Fibroblast of mammary gland (primary cell): Measurements from ENCODE around the gene HPSE2.
"Not testable (repeated sequence)": the region's sequence is repeated elsewhere in the genome, so short reads cannot be mapped to it uniquely, and the experiment has no call there.

Source experiments
- DNase-seq: peaks from one replicate; pipeline ENCODE4 v3.0.0-alpha.2; 2010; ENCODE audit warnings: low read depth
- H3K4me3 ChIP-seq: 2 replicates; pipeline ENCODE4 v1.5.1; 2011; ENCODE audit warnings: low read depth, mild to moderate bottlenecking, low read length, moderate library complexity; ENCODE audit not compliant: control insufficient read depth
- CTCF ChIP-seq: conservative IDR thresholded peaks from 2 replicates; pipeline ENCODE4 v1.5.1; 2011; ENCODE audit warnings: low read depth, low read length, inconsistent platforms; ENCODE audit not compliant: control insufficient read depth, insufficient read depth

Gene HPSE2

DNA sequence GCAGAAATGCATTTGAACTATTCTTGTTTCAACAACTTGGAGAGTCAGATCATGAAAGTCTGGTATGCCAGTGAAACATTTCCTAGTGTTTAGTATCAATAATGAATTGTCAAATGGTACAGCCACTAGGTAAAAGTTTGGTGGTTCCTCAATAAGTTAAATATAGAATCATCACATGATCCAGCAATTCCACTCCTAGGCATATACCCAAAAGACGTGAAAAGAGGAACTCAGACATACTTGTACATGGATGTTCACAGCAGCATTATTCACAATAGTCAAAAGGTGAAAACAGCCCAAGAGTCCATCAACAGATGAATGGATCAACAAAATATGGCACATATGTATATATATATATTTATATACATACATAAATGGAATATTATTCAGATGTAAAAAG, 721.9 kb downstream of the HPSE2 start:
- DNase-seq, result no peak
- TF ChIP-seq CTCF, result no peak
- H3K4me3 ChIP-seq, result no peak overlapping the region

- TF ChIP-seq CTCF, result no peak
- no peak overlapping the region for H3K4me3 ChIP-seq
- DNase-seq, result no peak
Observed at GRCh38 chr10:98511876-98512275, 723.8 kb downstream of the HPSE2 start.

GRCh38 chr10:98510412-98510995, 725.1 kb downstream of the HPSE2 start:
- no peak for TF ChIP-seq CTCF
- H3K4me3 ChIP-seq, result no peak overlapping the region
- DNase-seq, result no peak

GRCh38 chr10:98509745-98510144, 725.9 kb downstream of the HPSE2 start:
- no peak for TF ChIP-seq CTCF
- H3K4me3 ChIP-seq, result no peak overlapping the region
- no peak for DNase-seq

DNA sequence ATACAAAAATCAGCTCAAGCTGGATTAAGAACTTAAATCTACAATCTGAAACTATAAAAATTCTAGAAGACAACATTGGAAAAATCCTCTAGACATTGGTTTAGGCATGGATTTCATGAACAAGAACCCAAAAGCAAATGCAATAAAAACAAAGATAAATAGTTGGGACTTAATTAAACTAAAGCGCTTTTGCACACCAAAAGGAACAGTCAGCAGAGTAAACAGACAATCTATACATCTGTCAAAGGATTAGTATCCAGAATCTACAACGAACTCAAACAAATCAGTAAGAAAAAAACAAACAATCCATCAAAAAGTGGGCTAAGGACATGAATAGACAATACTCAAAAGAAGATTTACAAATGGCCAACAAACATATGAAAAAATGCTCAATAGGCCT, 733.1 kb downstream of the HPSE2 start:
- H3K4me3 ChIP-seq, DNase-seq: not testable (repeated sequence)

DNA sequence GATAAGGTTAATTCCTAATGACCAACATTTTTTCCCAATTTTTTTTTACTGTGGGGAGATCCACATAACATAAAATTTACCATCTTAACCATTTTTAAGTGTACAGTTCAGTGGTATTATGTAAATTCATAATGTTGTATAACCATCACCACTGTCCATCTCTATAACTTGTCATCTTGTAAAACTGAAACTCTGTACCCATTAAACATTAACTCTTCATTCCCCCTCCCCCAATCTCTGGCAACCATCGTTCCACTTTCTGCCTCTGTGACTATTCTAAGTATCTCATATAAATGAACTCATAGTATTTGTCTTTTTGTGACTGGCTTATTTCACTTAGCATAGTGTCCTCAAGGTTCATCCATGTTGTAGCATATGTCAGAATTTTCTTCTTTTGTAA, 742.9 kb downstream of the HPSE2 start:
- no peak for DNase-seq
- no peak overlapping the region for H3K4me3 ChIP-seq
- no peak for TF ChIP-seq CTCF

DNA sequence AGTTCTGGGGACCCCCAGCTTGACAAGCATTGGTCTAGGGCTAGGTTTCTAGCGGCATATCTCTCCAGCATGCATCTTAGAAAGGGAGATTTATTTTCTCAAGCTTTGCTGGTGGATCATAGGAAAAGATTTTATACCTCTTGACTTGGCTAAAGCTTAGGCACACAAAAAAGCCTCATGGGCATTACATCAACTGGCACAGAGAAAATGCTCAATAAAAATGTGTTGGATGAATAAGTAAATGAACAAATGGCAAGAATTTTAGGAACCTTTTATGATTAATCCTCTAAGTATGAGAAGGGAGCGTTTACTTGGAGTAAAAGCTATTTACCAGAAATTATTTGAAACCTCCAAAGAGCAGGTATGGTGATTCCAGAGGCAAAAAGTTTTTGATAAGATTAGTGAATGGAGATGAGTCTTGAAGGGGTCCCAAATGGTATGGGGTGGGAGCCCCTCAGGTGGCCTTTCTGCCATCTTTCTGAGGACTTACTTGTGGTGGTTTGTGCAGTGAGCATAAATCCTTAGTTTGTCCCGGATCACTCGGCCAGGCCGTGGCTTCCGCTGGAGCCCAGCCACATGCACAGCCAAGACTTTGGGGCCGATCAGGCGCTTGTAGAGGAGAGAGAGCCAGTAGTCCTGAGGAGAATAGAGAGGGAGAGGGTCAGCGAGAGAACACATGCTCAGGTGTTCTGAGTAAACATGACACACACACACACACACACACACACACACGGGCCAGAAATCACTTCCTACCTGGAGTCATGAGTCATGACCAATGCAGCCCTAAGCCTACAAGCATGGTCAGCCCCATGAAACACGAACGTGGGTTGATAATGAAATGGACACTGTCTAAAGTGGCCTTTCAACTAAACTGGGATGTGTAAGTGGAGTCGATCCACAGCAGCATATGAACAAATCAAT, 745.8 kb downstream of the HPSE2 start:
- DNase-seq, result no peak
- no peak for TF ChIP-seq CTCF
- H3K4me3 ChIP-seq, result no peak overlapping the region
